HT1080 (cell line): Measurements from ENCODE around the gene CTXND2. TPM values are rescaled to one million over a fixed set of nuclear protein-coding genes. Genes with fewer than 3 reads are reported as not detected.

Source experiments
- DNase-seq: peaks from one replicate; pipeline ENCODE4 v3.0.0-alpha.2; 2015; ENCODE audit warnings: low read depth
- total RNA-seq: library from RNA; depleted of rRNA; stranded (reverse); fragments of >200 nt; shearing (Covaris generic); gene quantifications from 2 replicates; pipeline ENCODE4 v1.2.3, GENCODE V29; 2014; rRNA removed

Gene CTXND2
- total RNA-seq, 1 experiment from 2014 or later, result not detected

DNA sequence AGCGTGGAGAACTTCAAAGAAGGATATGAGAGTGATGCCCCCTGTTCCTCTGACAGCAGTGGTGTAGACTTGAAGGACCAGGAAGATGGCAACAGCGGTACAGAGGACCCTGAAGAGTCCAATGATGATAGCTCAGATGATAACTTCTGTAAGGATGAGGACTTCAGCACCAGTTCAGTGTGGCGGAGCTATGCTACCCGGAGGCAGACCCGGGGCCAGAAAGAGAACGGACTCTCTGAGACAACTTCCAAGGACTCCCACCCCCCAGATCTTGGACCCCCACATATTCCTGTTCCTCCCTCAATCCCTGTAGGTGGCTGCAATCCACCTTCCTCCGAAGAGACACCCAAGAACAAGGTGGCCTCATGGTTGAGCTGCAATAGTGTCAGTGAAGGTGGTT, 73.7 kb downstream of the CTXND2 start:
- no peak for DNase-seq

DNA sequence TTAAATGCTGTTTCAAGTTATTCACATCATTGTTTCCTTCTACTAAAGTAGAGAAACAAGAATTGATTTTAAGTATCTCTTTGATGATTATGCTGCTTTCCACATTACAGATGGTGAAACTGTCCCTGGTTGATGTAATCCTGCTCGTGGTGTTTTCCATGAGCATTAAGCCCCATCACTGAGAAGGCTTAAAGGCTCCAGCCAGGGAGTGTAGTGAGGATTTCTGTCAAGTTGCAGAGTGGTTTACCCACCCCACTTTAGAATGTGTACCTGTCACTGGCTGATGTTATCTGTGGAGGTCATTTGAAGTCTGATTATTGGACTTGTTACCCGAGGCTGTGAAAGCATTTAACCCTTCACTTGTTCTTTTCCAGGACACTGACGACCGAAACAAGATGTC, 74.8 kb downstream of the CTXND2 start:
- no peak for DNase-seq

Other genes starting within 250 kb of the CTXND2 start
- gene GOLPH3L, start 190.0 kb upstream of the CTXND2 start, total RNA-seq, result 4.6 and 14.0 TPM in 2 replicates
- gene HORMAD1, start 166.2 kb upstream of the CTXND2 start, total RNA-seq, result not detected in 2 replicates
- 1.2 and 2.6 TPM in 2 replicates for gene CTSS, start 121.4 kb upstream of the CTXND2 start, total RNA-seq
- gene CTSK, start 78.9 kb upstream of the CTXND2 start, total RNA-seq, result 0.56 and 0.77 TPM in 2 replicates
- 10.7 and 12.9 TPM in 2 replicates for gene ARNT, start 10.5 kb upstream of the CTXND2 start, total RNA-seq
- 24.0 and 25.3 TPM in 2 replicates for gene SETDB1, start 39.2 kb downstream of the CTXND2 start, total RNA-seq
- 145 and 152 TPM in 2 replicates for gene CERS2, start 87.7 kb downstream of the CTXND2 start, total RNA-seq
- gene ANXA9, start 95.2 kb downstream of the CTXND2 start, total RNA-seq, result 0.55 and 0.63 TPM in 2 replicates
- 12.5 and 15.4 TPM in 2 replicates for gene MINDY1, start 119.8 kb downstream of the CTXND2 start, total RNA-seq
- gene PRUNE1, start 121.3 kb downstream of the CTXND2 start, total RNA-seq, result 6.1 and 11.9 TPM in 2 replicates
- 0.10 TPM in 1 of 2 replicates, not detected in the other for gene BNIPL, start 149.4 kb downstream of the CTXND2 start, total RNA-seq
- 2.9 and 5.4 TPM in 2 replicates for gene C1orf56, start 160.6 kb downstream of the CTXND2 start, total RNA-seq
- 66.5 and 67.1 TPM in 2 replicates for gene CDC42SE1, start 172.5 kb downstream of the CTXND2 start, total RNA-seq
- gene MLLT11, start 173.3 kb downstream of the CTXND2 start, total RNA-seq, result 8.8 and 9.8 TPM in 2 replicates
- 2.4 and 5.5 TPM in 2 replicates for gene GABPB2, start 183.6 kb downstream of the CTXND2 start, total RNA-seq